Measurements from ENCODE around the gene PLIN3.
A peak's percentile ranks its signal among the peaks of the same experiment; 100 is the strongest.
"Not testable (repeated sequence)": the region's sequence is repeated elsewhere in the genome, so short reads cannot be mapped to it uniquely, and the experiment has no call there.

Gene PLIN3

GRCh38 chr19:4814625-4815425, 52.6 kb downstream of the PLIN3 start:
- H3K27ac ChIP-seq, result no peak overlapping the region
- TF ChIP-seq CTCF (IDR thresholded peaks at IDR 0.05), result no peak
- DNase-seq (ENCODE audit: low spot score), result no peak
- peak overlapping the region; percentile 59 for H3K4me3 ChIP-seq

- peak; percentile 56 for TF ChIP-seq CTCF (IDR thresholded peaks at IDR 0.05)
- no peak overlapping the region for H3K4me3 ChIP-seq
- peak overlapping the region; percentile 79 to 93 for H3K27ac ChIP-seq
- peak; percentile 88 for DNase-seq (ENCODE audit: low spot score)
Observed at GRCh38 chr19:4811328-4812131, 55.9 kb downstream of the PLIN3 start.

- Histone ChIP-seq H3K27ac (no peak overlapping the region), H3K4me3 (no peak overlapping the region)
- TF ChIP-seq CTCF (IDR thresholded peaks at IDR 0.05), result no peak
- no peak for DNase-seq (ENCODE audit: low spot score)
Observed at GRCh38 chr19:4807188-4807587, 60.3 kb downstream of the PLIN3 start.

GRCh38 chr19:4806384-4806783, 61.1 kb downstream of the PLIN3 start:
- no peak for TF ChIP-seq CTCF (IDR thresholded peaks at IDR 0.05)
- no peak overlapping the region for H3K27ac ChIP-seq
- no peak for DNase-seq (ENCODE audit: low spot score)
- H3K4me3 ChIP-seq, result no peak overlapping the region

GRCh38 chr19:4805140-4805539, 62.3 kb downstream of the PLIN3 start:
- not testable (repeated sequence) for H3K4me3 ChIP-seq; H3K27ac ChIP-seq; DNase-seq (ENCODE audit: low spot score)

GRCh38 chr19:4803736-4804695, 63.5 kb downstream of the PLIN3 start:
- Histone ChIP-seq H3K27ac (no peak overlapping the region), H3K4me3 (no peak overlapping the region)
- no peak for DNase-seq (ENCODE audit: low spot score)
- TF ChIP-seq CTCF (IDR thresholded peaks at IDR 0.05), result no peak

GRCh38 chr19:4802711-4803110, 64.8 kb downstream of the PLIN3 start:
- no peak overlapping the region for H3K27ac ChIP-seq
- TF ChIP-seq CTCF (IDR thresholded peaks at IDR 0.05), result no peak

More at GRCh38 chr19:4802711-4803110, 64.8 kb downstream of the PLIN3 start:
- no peak for DNase-seq (ENCODE audit: low spot score)
- H3K4me3 ChIP-seq, result no peak overlapping the region
